Uterus (tissue), 2 donors: ENCODE measurements around the gene CASKIN2.

ENCODE experiments used
- POLR2A ChIP-seq, 2 donors: fragments of 450-650 bp; IDR thresholded peaks; one replicate each; pipeline ENCODE4 v1.6.1; 2016; ENCODE audit warnings: antibody characterized with exemption in 2 of 2, mild to moderate bottlenecking in 1 of 2, moderate library complexity in 1 of 2
- TF ChIP-seq, protein P1 (sequence below), 4 experiments: fragments of 200-600 bp in 2 of 4; fragments of 450-650 bp in 2 of 4; sonication (generic) in 2 of 4; IDR thresholded peaks; one replicate each; pipeline ENCODE4 v1.5.1; 2016 to 2019; ENCODE audit warnings: antibody characterized with exemption in 4 of 4, mild to moderate bottlenecking in 2 of 4, moderate library complexity in 1 of 4

DNA sequence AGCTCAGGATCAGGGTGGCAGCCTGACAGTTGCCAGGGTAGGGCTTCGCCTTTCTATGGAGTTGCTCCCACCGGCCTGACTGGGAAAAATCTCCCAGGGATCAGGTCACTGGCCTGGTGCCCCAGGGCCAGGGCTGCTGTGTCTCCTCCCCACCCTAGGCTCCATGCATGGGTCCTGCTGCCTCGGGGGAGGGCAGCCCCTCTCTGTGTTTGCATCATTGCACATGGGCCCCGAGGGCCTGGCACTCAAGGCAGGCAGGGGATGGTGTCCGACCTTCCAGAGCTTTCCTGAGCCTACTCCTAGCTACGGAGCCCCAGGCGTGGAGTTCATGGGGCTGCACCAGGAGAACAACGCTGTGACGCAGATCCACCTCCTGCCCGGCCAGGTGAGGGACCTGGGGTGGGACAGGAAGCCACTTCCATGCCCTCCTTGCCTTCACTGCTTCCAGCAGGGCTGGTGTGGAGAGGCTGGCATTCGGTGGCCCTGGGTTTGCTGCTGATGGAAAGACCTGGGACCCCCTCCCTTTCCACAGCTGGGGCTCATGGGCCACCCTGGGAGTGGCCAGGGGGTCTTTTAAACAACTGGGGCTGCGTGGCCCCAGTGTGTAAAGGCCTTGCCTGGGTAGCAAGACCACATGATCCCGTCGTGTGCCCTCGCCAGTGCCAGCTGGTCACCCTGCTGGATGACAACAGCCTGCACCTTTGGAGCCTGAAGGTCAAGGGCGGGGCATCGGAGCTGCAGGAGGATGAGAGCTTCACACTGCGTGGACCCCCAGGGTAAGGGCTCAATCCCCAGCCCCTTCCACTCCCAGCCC is 42.7 kb upstream of the CASKIN2 start:
- no peak for TF ChIP-seq POLR2A (IDR thresholded peaks at IDR 0.05)
- TF ChIP-seq, protein P1, sequence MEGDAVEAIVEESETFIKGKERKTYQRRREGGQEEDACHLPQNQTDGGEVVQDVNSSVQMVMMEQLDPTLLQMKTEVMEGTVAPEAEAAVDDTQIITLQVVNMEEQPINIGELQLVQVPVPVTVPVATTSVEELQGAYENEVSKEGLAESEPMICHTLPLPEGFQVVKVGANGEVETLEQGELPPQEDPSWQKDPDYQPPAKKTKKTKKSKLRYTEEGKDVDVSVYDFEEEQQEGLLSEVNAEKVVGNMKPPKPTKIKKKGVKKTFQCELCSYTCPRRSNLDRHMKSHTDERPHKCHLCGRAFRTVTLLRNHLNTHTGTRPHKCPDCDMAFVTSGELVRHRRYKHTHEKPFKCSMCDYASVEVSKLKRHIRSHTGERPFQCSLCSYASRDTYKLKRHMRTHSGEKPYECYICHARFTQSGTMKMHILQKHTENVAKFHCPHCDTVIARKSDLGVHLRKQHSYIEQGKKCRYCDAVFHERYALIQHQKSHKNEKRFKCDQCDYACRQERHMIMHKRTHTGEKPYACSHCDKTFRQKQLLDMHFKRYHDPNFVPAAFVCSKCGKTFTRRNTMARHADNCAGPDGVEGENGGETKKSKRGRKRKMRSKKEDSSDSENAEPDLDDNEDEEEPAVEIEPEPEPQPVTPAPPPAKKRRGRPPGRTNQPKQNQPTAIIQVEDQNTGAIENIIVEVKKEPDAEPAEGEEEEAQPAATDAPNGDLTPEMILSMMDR (IDR thresholded peaks at IDR 0.05): no peak
